Mesothelial cell of epicardium (in vitro differentiated cells): ENCODE data around the gene CTU1. TPM values are rescaled to one million over a fixed set of nuclear protein-coding genes. Genes with fewer than 3 reads are reported as not detected.

ENCODE experiments used
- DNase-seq, 2 experiments: peaks; one replicate each; pipeline ENCODE4 v3.0.0; 2021; ENCODE audit warnings: low spot score in 2 of 2; ENCODE audit not compliant: unreplicated experiment in 2 of 2
- H3K27ac Mint-ChIP-seq: 2 replicates; pipeline ENCODE4 v1.8.0; 2021; ENCODE audit warnings: mixed read lengths
- H3K27me3 Mint-ChIP-seq: 2 replicates; pipeline ENCODE4 v1.8.0; 2021; ENCODE audit warnings: low read depth, mixed read lengths
- H3K36me3 Mint-ChIP-seq: 2 replicates; pipeline ENCODE4 v1.8.0; 2021; ENCODE audit warnings: mixed read lengths
- H3K4me1 Mint-ChIP-seq: 2 replicates; pipeline ENCODE4 v1.8.0; 2021; ENCODE audit warnings: mixed read lengths
- H3K4me3 Mint-ChIP-seq: 2 replicates; pipeline ENCODE4 v1.8.0; 2021; ENCODE audit warnings: mild to moderate bottlenecking, moderate library complexity, mixed read lengths
- H3K9me3 Mint-ChIP-seq: 2 replicates; pipeline ENCODE4 v1.8.0; 2021; ENCODE audit warnings: mixed read lengths
- total RNA-seq: library from RNA; stranded (reverse); gene quantifications from 3 replicates; pipeline ENCODE4 v1.2.1, GENCODE V29; 2021
- TF ChIP-seq, protein P1 (sequence below): fragments of 200-600 bp; sonication (generic); IDR thresholded peaks from one replicate; pipeline ENCODE4 v1.5.0; 2021; ENCODE audit warnings: antibody characterized with exemption; ENCODE audit not compliant: unreplicated experiment

The CTU1 gene
- total RNA-seq, 1 donor from 2014 or later, result 7.7 TPM

DNA sequence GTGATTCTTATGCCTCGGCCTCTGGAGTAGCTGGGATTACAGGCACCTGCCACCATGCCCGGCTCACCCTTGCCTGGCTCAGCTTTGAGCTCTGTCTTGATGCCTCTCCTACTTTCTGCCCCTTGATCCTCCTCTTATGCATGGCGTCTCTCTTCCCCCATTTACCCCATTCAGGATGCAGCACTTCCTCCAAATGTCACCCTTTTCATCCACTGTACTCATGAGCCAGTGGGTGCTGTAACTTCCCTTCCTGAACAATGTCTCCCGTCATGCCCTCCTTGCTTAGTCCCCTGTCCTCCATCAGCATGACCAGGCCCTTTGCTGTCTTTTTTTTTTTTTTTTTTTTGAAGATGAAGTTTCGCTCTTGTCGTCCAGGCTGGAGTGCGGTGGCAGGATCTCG, 13.0 kb upstream of the CTU1 start:
- Mint-ChIP-seq H3K36me3 (no peaks in the 10 kb centered on the region), H3K27me3 (peaks cover 33% of the 10 kb centered on the region), H3K9me3 (no peaks in the 10 kb centered on the region), H3K4me3 (no peak overlapping the region), H3K4me1 (no peaks in the 10 kb centered on the region), H3K27ac (no peak overlapping the region)
- TF ChIP-seq, protein P1, sequence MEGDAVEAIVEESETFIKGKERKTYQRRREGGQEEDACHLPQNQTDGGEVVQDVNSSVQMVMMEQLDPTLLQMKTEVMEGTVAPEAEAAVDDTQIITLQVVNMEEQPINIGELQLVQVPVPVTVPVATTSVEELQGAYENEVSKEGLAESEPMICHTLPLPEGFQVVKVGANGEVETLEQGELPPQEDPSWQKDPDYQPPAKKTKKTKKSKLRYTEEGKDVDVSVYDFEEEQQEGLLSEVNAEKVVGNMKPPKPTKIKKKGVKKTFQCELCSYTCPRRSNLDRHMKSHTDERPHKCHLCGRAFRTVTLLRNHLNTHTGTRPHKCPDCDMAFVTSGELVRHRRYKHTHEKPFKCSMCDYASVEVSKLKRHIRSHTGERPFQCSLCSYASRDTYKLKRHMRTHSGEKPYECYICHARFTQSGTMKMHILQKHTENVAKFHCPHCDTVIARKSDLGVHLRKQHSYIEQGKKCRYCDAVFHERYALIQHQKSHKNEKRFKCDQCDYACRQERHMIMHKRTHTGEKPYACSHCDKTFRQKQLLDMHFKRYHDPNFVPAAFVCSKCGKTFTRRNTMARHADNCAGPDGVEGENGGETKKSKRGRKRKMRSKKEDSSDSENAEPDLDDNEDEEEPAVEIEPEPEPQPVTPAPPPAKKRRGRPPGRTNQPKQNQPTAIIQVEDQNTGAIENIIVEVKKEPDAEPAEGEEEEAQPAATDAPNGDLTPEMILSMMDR, result no peak
- no peak for DNase-seq

GRCh38 chr19:51120160-51120559, 12.0 kb upstream of the CTU1 start:
- no peaks in the 10 kb centered on the region for H3K36me3 Mint-ChIP-seq
- peaks cover 42% of the 10 kb centered on the region for H3K27me3 Mint-ChIP-seq
- no peaks in the 10 kb centered on the region for H3K4me1 Mint-ChIP-seq
- no peaks in the 10 kb centered on the region for H3K9me3 Mint-ChIP-seq
- TF ChIP-seq, protein P1, result no peak
- no peak for DNase-seq
- no peak overlapping the region for H3K27ac Mint-ChIP-seq
- no peak overlapping the region for H3K4me3 Mint-ChIP-seq

DNA sequence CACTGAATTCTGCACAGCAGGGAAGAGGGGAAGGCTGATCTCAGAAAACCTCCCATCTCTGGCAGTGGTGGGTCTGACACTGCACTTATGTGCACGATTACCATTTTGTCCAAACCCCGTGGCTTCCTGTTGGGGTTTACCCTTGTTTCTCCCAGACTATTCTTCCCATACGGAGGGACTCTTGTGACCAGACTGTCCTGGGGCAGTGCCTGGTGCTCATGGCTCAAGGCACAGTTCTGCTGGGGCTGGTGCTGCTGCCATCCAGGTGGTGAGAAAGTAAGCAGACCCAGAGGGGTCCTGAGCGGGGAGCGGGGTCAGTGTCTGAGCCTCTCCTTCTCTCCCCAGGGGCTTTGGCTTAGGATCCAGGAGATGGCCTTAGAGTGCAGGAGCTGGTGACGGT, 11.4 kb upstream of the CTU1 start:
- no peaks in the 10 kb centered on the region for H3K36me3 Mint-ChIP-seq
- no peak overlapping the region for H3K27ac Mint-ChIP-seq
- peaks cover 46% of the 10 kb centered on the region for H3K27me3 Mint-ChIP-seq
- no peaks in the 10 kb centered on the region for H3K4me1 Mint-ChIP-seq
- no peak for DNase-seq
- H3K9me3 Mint-ChIP-seq, result no peaks in the 10 kb centered on the region
- H3K4me3 Mint-ChIP-seq, result no peak overlapping the region
- TF ChIP-seq, protein P1, result no peak

DNA sequence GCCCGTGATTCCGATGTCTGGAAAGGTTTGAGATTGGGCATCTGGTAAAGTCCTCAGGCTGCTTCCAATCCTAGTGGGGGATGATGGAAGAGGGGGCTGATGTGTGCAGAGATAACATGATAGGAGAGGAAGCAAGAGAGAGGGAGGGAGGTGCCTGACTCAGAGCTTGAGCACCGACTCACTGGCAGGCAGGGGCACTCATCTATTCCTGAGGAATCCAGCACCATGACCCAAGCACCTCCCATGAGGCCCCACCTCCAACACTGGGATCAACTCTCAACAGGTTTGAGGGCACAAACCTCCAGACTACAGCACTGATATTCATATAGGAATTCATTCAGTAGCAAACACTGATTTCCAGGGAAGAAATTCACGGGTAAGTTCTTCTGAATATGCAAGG, 10.9 kb upstream of the CTU1 start:
- no peaks in the 10 kb centered on the region for H3K9me3 Mint-ChIP-seq
- H3K27ac Mint-ChIP-seq, result no peak overlapping the region
- no peak for DNase-seq
- H3K4me1 Mint-ChIP-seq, result no peaks in the 10 kb centered on the region
- no peaks in the 10 kb centered on the region for H3K36me3 Mint-ChIP-seq
- H3K27me3 Mint-ChIP-seq, result peaks cover 46% of the 10 kb centered on the region
- no peak overlapping the region for H3K4me3 Mint-ChIP-seq
- TF ChIP-seq, protein P1, result no peak

DNA sequence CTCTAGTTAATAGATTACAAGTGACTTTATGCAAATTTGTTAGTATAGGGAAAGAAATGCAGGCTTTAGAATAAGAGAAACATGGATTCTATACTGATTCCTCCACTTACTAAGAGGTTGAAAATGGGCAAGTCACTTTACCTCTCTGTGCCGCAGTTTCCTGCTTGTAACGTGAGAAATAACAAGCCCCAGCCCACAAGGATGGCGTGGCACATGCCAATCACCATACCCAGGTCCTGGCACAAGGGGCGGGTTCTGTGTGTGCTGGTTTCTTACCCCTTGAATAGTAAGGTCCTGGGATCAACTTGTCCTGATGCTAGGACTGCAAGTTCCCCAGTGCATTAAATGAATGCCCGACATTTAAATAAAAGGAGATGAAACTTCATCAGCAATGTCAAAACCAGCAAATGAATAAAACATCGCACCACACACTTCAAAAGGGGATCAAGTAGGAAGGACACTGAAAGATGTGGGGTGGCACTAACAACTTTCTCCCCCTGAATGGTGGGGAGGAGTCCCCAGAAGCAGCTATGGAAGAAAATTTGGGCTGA, 8.6 kb upstream of the CTU1 start:
- peaks cover 44% of the 10 kb centered on the region for H3K27me3 Mint-ChIP-seq
- TF ChIP-seq, protein P1, result no peak
- no peaks in the 10 kb centered on the region for H3K36me3 Mint-ChIP-seq
- H3K4me1 Mint-ChIP-seq, result no peaks in the 10 kb centered on the region
- H3K9me3 Mint-ChIP-seq, result no peaks in the 10 kb centered on the region
- no peak for DNase-seq
- H3K27ac Mint-ChIP-seq, result no peak overlapping the region
- no peak overlapping the region for H3K4me3 Mint-ChIP-seq

- H3K4me1 Mint-ChIP-seq, result no peaks in the 10 kb centered on the region
- TF ChIP-seq, protein P1, result no peak
- DNase-seq, result no peak
- no peaks in the 10 kb centered on the region for H3K9me3 Mint-ChIP-seq
- H3K27ac Mint-ChIP-seq, result no peak overlapping the region
- no peak overlapping the region for H3K4me3 Mint-ChIP-seq
- no peaks in the 10 kb centered on the region for H3K36me3 Mint-ChIP-seq
- H3K27me3 Mint-ChIP-seq, result peaks cover 45% of the 10 kb centered on the region
These were observed 6.0 kb upstream of the CTU1 start for GRCh38 chr19:51114087-51114729.
